Uterus (tissue), 2 donors: ENCODE data around the gene ZRSR2.

Source experiments
- POLR2A ChIP-seq, 2 donors: fragments of 450-650 bp; IDR thresholded peaks; one replicate each; pipeline ENCODE4 v1.6.1; 2016; ENCODE audit warnings: antibody characterized with exemption in 2 of 2, mild to moderate bottlenecking in 1 of 2, moderate library complexity in 1 of 2
- TF ChIP-seq, protein P1 (sequence below), 4 experiments: fragments of 200-600 bp in 2 of 4; fragments of 450-650 bp in 2 of 4; sonication (generic) in 2 of 4; IDR thresholded peaks; one replicate each; pipeline ENCODE4 v1.5.1; 2016 to 2019; ENCODE audit warnings: antibody characterized with exemption in 4 of 4, mild to moderate bottlenecking in 2 of 4, moderate library complexity in 1 of 4

DNA sequence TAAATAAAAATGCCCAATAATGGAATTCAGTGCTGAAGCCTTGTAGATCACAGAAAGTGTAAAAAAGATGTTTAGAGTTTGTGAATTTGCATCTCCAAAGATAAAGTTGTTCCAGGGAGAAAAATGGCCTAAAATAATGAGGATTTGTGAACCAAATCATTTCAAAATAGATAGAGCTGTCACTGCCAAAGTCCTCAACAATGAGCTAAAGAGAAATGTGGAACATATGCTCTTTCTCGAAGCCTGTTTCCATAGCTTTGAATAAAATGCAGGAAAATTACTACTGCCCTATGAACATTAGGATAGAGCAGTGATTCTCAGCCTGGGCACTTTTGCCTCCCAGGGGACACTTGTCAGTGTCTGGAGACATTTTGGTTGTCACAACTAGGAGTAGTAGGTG, 67.8 kb downstream of the ZRSR2 start:
- TF ChIP-seq, protein P1, sequence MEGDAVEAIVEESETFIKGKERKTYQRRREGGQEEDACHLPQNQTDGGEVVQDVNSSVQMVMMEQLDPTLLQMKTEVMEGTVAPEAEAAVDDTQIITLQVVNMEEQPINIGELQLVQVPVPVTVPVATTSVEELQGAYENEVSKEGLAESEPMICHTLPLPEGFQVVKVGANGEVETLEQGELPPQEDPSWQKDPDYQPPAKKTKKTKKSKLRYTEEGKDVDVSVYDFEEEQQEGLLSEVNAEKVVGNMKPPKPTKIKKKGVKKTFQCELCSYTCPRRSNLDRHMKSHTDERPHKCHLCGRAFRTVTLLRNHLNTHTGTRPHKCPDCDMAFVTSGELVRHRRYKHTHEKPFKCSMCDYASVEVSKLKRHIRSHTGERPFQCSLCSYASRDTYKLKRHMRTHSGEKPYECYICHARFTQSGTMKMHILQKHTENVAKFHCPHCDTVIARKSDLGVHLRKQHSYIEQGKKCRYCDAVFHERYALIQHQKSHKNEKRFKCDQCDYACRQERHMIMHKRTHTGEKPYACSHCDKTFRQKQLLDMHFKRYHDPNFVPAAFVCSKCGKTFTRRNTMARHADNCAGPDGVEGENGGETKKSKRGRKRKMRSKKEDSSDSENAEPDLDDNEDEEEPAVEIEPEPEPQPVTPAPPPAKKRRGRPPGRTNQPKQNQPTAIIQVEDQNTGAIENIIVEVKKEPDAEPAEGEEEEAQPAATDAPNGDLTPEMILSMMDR (IDR thresholded peaks at IDR 0.05): no peak
- no peak for TF ChIP-seq POLR2A (IDR thresholded peaks at IDR 0.05)
